Heart left ventricle (tissue), 16 donors: ENCODE results near the gene TCTN3. TPM values are rescaled to one million over a fixed set of nuclear protein-coding genes. Genes with fewer than 3 reads are reported as not detected.
A peak's percentile ranks its signal among the peaks of the same experiment; 100 is the strongest.
"Not testable (repeated sequence)": the region's sequence is repeated elsewhere in the genome, so short reads cannot be mapped to it uniquely, and the experiment has no call there.

Experiments used
- ATAC-seq, 4 donors: fragments of 200-7000 bp; cut with Tn5 transposase; one replicate each; pipeline ENCODE4 v1.9.1; 2020 to 2022; ENCODE audit warnings: moderate library complexity in 4 of 4, mild to moderate bottlenecking in 3 of 4, moderate number of reproducible peaks in 1 of 4
- DNase-seq, 5 donors: peaks; one replicate each; pipeline ENCODE4 v3.0.0-alpha.2; 2020
- H3K27ac ChIP-seq, 12 donors: fragments of 200-600 bp; sonication (generic) in 4 of 12; one replicate each; pipeline versions ENCODE4 v1.5.0 to v1.8.0; 2016 to 2022; ENCODE audit warnings: mild to moderate bottlenecking in 2 of 12
- H3K27me3 ChIP-seq, 9 donors: fragments of 200-600 bp; sonication (generic) in 2 of 9; one replicate each; pipeline versions ENCODE4 v1.5.1 to v1.8.0; 2016 to 2022; ENCODE audit warnings: mild to moderate bottlenecking in 3 of 9
- H3K36me3 ChIP-seq, 9 donors: fragments of 200-600 bp; sonication (generic) in 2 of 9; one replicate each; pipeline versions ENCODE4 v1.5.0 to v1.8.0; 2018 to 2022; ENCODE audit warnings: mild to moderate bottlenecking in 2 of 9
- H3K4me1 ChIP-seq, 12 donors: fragments of 200-600 bp; sonication (generic) in 4 of 12; one replicate each; pipeline versions ENCODE4 v1.5.0 to v1.8.0; 2016 to 2022; ENCODE audit warnings: mild to moderate bottlenecking in 3 of 12
- H3K4me3 ChIP-seq, 12 donors: fragments of 200-600 bp; sonication (generic) in 4 of 12; one replicate each; pipeline versions ENCODE4 v1.5.0 to v1.8.0; 2017 to 2022; ENCODE audit warnings: mild to moderate bottlenecking in 9 of 12, moderate library complexity in 4 of 12
- H3K9me3 ChIP-seq, 12 donors: fragments of 200-600 bp; sonication (generic) in 4 of 12; one replicate each; pipeline versions ENCODE4 v1.5.0 to v1.8.0; 2016 to 2022; ENCODE audit warnings: mild to moderate bottlenecking in 1 of 12
- POLR2A ChIP-seq, 2 donors: fragments of 450-650 bp; IDR thresholded peaks; one replicate each; pipeline ENCODE4 v1.6.1; 2017; ENCODE audit warnings: antibody characterized with exemption in 2 of 2, mild to moderate bottlenecking in 2 of 2, moderate library complexity in 2 of 2
- WGBS, 4 donors: extraction: QIAGEN DNeasy Blood & Tissue Kit in 2 of 4; methylation state at CpG; one replicate each; pipeline versions ENCODE4 v1.1.5 to v1.1.7; 2013 to 2018; 5-methylcytosine and 5-hydroxymethylcytosine counted together
- intact Hi-C, 10 donors: fragments of 100-400 bp; cut with DNase I; formaldehyde crosslinking; loops; one replicate each; pipeline versions ENCODE4 v1.11.1 to v1.14.2; 2022
- polyA plus RNA-seq, 2 donors: library from polyadenylated mRNA; stranded (reverse); fragments of 200-250 nt; gene quantifications; one replicate each; pipeline ENCODE4 v1.2.3, GENCODE V29; 2013
- total RNA-seq, 9 donors: library from RNA; depleted of rRNA in 2 of 9; stranded (reverse); fragments of >200 nt in 2 of 9; fragmentation: NEBNext Ultra II Directional in 3 of 9; extraction: Animal tissue kit (Norgen Biotek cat#: 25700) in 3 of 9; gene quantifications; one replicate each; pipeline versions ENCODE4 v1.1.0 to v1.2.4, GENCODE V29; 2016 to 2023
- TF ChIP-seq, protein P1 (sequence below), 12 donors: fragments of 200-600 bp; sonication (generic) in 4 of 12; IDR thresholded peaks; one replicate each; pipeline versions ENCODE4 v1.5.0 to v1.8.0; 2018 to 2022; ENCODE audit warnings: antibody characterized with exemption in 12 of 12, mild to moderate bottlenecking in 5 of 12
- donor health status: ischemic (EF 13 %, LVEDD 7.1; RV severe dilation, severe dysfunction).
- donor health status: healthy with polysubstance abuse.
- donor health status: DM: no; HTN: yes; CAD: no.
- donor health status: DM: no; HTN: no; CAD: no.
- donor health status: ischemic (EF 25% LVEDD 6.9; RV normal size, moderate dysfunction).
- donor health status: ischemic (EF 25% LVEDD 5.7; RV mildly dilated, moderate dysfunction).
- donor health status: healthy.
- donor health status: DM: yes; HTN: yes; CAD: no.
- donor health status: ischemic (EF 35%, LVEDD 5.7; RV mildly dilated, moderate dysfunction).
- donor health status: nonischemic (EF 11% LVEDD 7.7; RV severe dilation, severe dysfunction).
- donor health status: DM: yes; HTN: yes; CAD: no.
- donor health status: PGD.
- donor health status: ischemic (EF 29% LVEDD 5.4; RV normal size, mild dysfunction).
- donor health status: nonischemic (EF 23%, LVEDD 6.1; RV moderate dilation, normal function).

Gene TCTN3
- total and polyA plus RNA-seq, 11 donors = 4.5 to 22.7 (median 12.3) TPM

DNA sequence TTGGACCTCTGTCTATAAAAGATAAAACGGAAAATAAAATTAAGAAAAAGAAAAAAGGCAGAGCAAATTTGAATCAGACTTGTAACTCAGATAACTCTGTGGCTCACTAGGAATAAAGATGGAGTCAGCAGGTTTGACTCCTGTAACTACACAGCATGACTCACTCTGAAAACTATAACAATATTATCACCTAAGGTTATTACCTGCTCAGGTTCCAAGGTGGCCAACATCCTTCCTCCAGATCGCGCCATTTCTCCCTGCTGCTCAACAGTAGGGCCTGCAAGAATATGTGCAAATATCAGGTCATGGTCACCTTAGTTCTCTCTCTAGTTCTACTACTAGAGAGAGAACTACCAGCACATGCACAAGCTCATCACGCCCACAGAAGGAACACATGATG, 67.2 kb downstream of the TCTN3 start:
- H3K4me1 ChIP-seq = no peaks in the 10 kb centered on the region
- no peak for TF ChIP-seq POLR2A (IDR thresholded peaks at IDR 0.05)
- TF ChIP-seq, protein P1, sequence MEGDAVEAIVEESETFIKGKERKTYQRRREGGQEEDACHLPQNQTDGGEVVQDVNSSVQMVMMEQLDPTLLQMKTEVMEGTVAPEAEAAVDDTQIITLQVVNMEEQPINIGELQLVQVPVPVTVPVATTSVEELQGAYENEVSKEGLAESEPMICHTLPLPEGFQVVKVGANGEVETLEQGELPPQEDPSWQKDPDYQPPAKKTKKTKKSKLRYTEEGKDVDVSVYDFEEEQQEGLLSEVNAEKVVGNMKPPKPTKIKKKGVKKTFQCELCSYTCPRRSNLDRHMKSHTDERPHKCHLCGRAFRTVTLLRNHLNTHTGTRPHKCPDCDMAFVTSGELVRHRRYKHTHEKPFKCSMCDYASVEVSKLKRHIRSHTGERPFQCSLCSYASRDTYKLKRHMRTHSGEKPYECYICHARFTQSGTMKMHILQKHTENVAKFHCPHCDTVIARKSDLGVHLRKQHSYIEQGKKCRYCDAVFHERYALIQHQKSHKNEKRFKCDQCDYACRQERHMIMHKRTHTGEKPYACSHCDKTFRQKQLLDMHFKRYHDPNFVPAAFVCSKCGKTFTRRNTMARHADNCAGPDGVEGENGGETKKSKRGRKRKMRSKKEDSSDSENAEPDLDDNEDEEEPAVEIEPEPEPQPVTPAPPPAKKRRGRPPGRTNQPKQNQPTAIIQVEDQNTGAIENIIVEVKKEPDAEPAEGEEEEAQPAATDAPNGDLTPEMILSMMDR (IDR thresholded peaks at IDR 0.05) = no peak
- WGBS, 4 donors = 94 to 96% (median 95%) methylated on average over 4 of the region's 4 CpGs
- H3K27ac ChIP-seq = no peak overlapping the region
- ATAC-seq (no peak), DNase-seq (no peak)
- H3K4me3 ChIP-seq = no peak overlapping the region
- peaks cover 0 to 95% (median 77%) of the 10 kb centered on the region in 9 donors for H3K36me3 ChIP-seq
- intact Hi-C loops = no loop called here
- H3K27me3 ChIP-seq = no peaks in the 10 kb centered on the region
- H3K9me3 ChIP-seq = no peaks in the 10 kb centered on the region

DNA sequence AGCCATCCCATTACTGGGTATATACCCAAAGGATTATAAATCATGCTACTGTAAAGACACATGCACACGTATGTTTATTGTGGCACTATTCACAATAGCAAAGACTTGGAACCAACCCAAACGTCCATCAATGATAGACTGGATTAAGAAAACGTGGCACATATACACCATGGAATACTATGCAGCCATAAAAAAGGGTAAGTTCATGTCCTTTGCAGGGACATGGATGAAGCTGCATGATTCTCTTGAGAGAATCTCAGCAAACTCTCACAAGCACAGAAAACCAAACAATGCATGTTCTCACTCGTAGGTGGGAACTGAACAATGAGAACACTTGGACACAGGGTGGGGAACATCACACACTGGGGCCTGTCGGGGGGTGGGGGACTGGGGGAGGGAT, 73.3 kb downstream of the TCTN3 start:
- H3K4me3 ChIP-seq, DNase-seq, H3K9me3 ChIP-seq, ATAC-seq, intact Hi-C loops, H3K27ac ChIP-seq, H3K27me3 ChIP-seq, H3K4me1 ChIP-seq: not testable (repeated sequence)
- WGBS, 4 donors = 90 to 95% (median 92%) methylated on average over 5 of the region's 5 CpGs
- peaks cover 0 to 91% (median 80%) of the 10 kb centered on the region in 9 donors for H3K36me3 ChIP-seq

DNA sequence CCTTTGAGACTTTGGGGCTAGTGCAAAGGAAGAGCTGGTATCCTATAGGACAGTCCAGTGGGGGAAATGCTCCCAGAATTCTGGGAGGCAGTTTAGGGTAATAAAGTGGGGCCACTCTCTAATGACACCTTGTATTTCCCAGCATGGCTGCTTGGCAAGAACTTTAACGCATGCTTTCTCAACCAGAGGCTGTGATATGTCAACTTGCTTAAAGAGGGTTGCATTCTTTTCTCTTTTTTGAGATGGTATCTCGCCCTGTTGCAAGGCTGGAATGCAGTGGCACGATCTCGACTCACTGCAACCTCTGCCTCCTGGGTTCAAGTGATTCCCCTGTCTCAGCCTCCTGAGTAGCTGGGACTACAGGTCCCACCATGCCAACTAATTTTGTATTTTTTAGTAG, 75.6 kb downstream of the TCTN3 start:
- 68 to 77% (median 72%) methylated on average over 4 of the region's 4 CpGs for WGBS, 4 donors
- Histone ChIP-seq H3K36me3 (peaks cover 0 to 91% (median 84%) of the 10 kb centered on the region in 9 donors), H3K27me3 (no peaks in the 10 kb centered on the region), H3K9me3 (peaks cover 0 to 3% (median 0%) of the 10 kb centered on the region in 12 donors), H3K27ac (no peak overlapping the region), H3K4me3 (no peak overlapping the region), H3K4me1 (no peaks in the 10 kb centered on the region)
- intact Hi-C loops = loop anchor here in 1 of 10 donors (10.0 kb wide), 1 partner anchor 393 kb away; no protein-coding TSS in a partner anchor
- ATAC-seq (no peak), DNase-seq (no peak)
- no peak for TF ChIP-seq POLR2A (IDR thresholded peaks at IDR 0.05)
- TF ChIP-seq, protein P1 (IDR thresholded peaks at IDR 0.05) = no peak

DNA sequence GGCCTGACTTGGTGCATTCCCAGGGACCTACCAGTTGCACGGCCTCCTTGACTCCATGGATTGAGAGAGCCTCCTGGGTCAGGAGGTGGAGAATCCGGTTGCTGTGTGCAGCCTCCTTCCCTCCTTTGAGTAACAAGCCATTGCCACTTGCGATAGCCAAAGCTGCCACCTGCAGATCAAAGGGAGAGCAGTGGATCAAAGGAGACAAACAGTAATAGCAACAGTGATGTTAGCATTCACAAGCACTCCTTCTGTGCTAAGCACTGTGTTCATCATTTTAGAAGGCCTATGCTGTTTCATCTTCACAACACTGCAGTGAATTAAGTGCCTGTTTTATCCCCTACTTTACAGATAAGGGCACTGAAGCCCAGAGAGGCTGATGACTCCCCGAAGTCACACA, 77.3 kb downstream of the TCTN3 start:
- Histone ChIP-seq H3K27me3 (no peaks in the 10 kb centered on the region), H3K36me3 (peaks cover 0 to 98% (median 88%) of the 10 kb centered on the region in 9 donors), H3K27ac (no peak overlapping the region), H3K4me3 (no peak overlapping the region), H3K9me3 (peaks cover 0 to 3% (median 0%) of the 10 kb centered on the region in 12 donors), H3K4me1 (no peaks in the 10 kb centered on the region)
- ATAC-seq (peak in 1 of 4 donors; percentile 15), DNase-seq (no peak)
- no peak for TF ChIP-seq POLR2A (IDR thresholded peaks at IDR 0.05)
- TF ChIP-seq, protein P1 (IDR thresholded peaks at IDR 0.05) = no peak
- WGBS, 4 donors = 88 to 92% (median 90%) methylated on average over 3 to 4 of the region's 4 CpGs
- intact Hi-C loops = loop anchor here in 1 of 10 donors (10.0 kb wide), 1 partner anchor 392 kb away; no protein-coding TSS in a partner anchor

Other genes with a start within 250 kb of the TCTN3 start
- gene SORBS1, start 132.6 kb downstream of the TCTN3 start, total RNA-seq = 1,000 to 10,000 TPM in 5 of 9 donors, 100 to 1,000 TPM in 4; 380 to 1,440 (median 1,065) TPM
- 100 to 1,000 TPM; 355 to 380 TPM for gene SORBS1, start 132.6 kb downstream of the TCTN3 start, polyA plus RNA-seq
- gene ALDH18A1, start 37.2 kb downstream of the TCTN3 start, total RNA-seq = 10 to 100 TPM in 7 of 9 donors, 1 to 10 TPM in 2; 8.4 to 25.9 (median 14.8) TPM
- gene ALDH18A1, start 37.2 kb downstream of the TCTN3 start, polyA plus RNA-seq = 10 to 100 TPM in 1 of 2 donors, 1 to 10 TPM in 1; 4.2 to 11.2 TPM
- gene ENTPD1, start 62.2 kb upstream of the TCTN3 start, total RNA-seq = 10 to 100 TPM in 3 of 9 donors, 1 to 10 TPM in 6; 4.8 to 23.2 (median 8.1) TPM
- 1 to 10 TPM; 3.3 to 4.1 TPM for gene ENTPD1, start 62.2 kb upstream of the TCTN3 start, polyA plus RNA-seq
- 1 to 10 TPM in 2 of 9 donors, under 1 TPM in 7; 0.48 to 1.5 (median 0.69) TPM for gene CC2D2B, start 214.0 kb upstream of the TCTN3 start, total RNA-seq
- gene CC2D2B, start 214.0 kb upstream of the TCTN3 start, polyA plus RNA-seq = under 1 TPM; 0.15 to 0.42 TPM